Activated T-cell treated with anti-CD3 and anti-CD28 coated beads, Interleukin-2, amount 50 U/mL, for 24 hours (primary cell): Measurements from ENCODE around the gene NRP1.
"Not testable (repeated sequence)": the region's sequence is repeated elsewhere in the genome, so short reads cannot be mapped to it uniquely, and the experiment has no call there.

Experiments used
- DNase-seq: peaks from one replicate; pipeline ENCODE4 v3.0.0-alpha.2; 2020
- H3K27ac Mint-ChIP-seq: 2 replicates; pipeline ENCODE4 v1.8.0; 2020; ENCODE audit warnings: mild to moderate bottlenecking, mixed read lengths
- H3K27me3 Mint-ChIP-seq: 2 replicates; pipeline ENCODE4 v1.8.0; 2020; ENCODE audit warnings: mixed read lengths
- H3K36me3 Mint-ChIP-seq: 2 replicates; pipeline ENCODE4 v1.8.0; 2020; ENCODE audit warnings: low read depth, mixed read lengths
- H3K4me1 Mint-ChIP-seq: 2 replicates; pipeline ENCODE4 v1.8.0; 2020; ENCODE audit warnings: low read depth, mixed read lengths
- H3K4me3 Mint-ChIP-seq: 2 replicates; pipeline ENCODE4 v1.8.0; 2020; ENCODE audit warnings: mild to moderate bottlenecking, moderate library complexity, mixed read lengths
- H3K9me3 Mint-ChIP-seq: 2 replicates; pipeline ENCODE4 v1.8.0; 2020; ENCODE audit warnings: mixed read lengths

Gene NRP1

GRCh38 chr10:33145451-33146188 is 188.8 kb downstream of the NRP1 start:
- H3K36me3 Mint-ChIP-seq: no peaks in the 10 kb centered on the region

GRCh38 chr10:33143160-33143728 is 191.2 kb downstream of the NRP1 start:
- H3K9me3 Mint-ChIP-seq: peaks cover 6% of the 10 kb centered on the region
- H3K36me3 Mint-ChIP-seq: no peaks in the 10 kb centered on the region
- peaks cover 65% of the 10 kb centered on the region for H3K4me1 Mint-ChIP-seq
- DNase-seq: peak; percentile 68
- no peaks in the 10 kb centered on the region for H3K27me3 Mint-ChIP-seq
- H3K27ac Mint-ChIP-seq: peak overlapping the region; percentile 86
- H3K4me3 Mint-ChIP-seq: peak overlapping the region; percentile 36

More at GRCh38 chr10:33145451-33146188, 188.8 kb downstream of the NRP1 start:
- no peak overlapping the region for H3K27ac Mint-ChIP-seq
- DNase-seq: no peak
- H3K9me3 Mint-ChIP-seq: peaks cover 9% of the 10 kb centered on the region
- peaks cover 54% of the 10 kb centered on the region for H3K4me1 Mint-ChIP-seq
- no peak overlapping the region for H3K4me3 Mint-ChIP-seq
- no peaks in the 10 kb centered on the region for H3K27me3 Mint-ChIP-seq

- peaks cover 75% of the 10 kb centered on the region for H3K4me1 Mint-ChIP-seq
- H3K27me3 Mint-ChIP-seq: no peaks in the 10 kb centered on the region
- no peak for DNase-seq
- H3K36me3 Mint-ChIP-seq: no peaks in the 10 kb centered on the region
- H3K27ac Mint-ChIP-seq: peak overlapping the region; percentile 86
- no peaks in the 10 kb centered on the region for H3K9me3 Mint-ChIP-seq
- no peak overlapping the region for H3K4me3 Mint-ChIP-seq
Observed at GRCh38 chr10:33142295-33142694, 192.2 kb downstream of the NRP1 start.

GRCh38 chr10:33141251-33141650 is 193.2 kb downstream of the NRP1 start:
- no peaks in the 10 kb centered on the region for H3K36me3 Mint-ChIP-seq

GRCh38 chr10:33139181-33139646 is 195.3 kb downstream of the NRP1 start:
- Mint-ChIP-seq H3K27me3 (no peaks in the 10 kb centered on the region), H3K36me3 (no peaks in the 10 kb centered on the region), H3K4me3 (peak overlapping the region; percentile 12), H3K27ac (peak overlapping the region; percentile 69), H3K9me3 (peaks cover 6% of the 10 kb centered on the region), H3K4me1 (peaks cover 90% of the 10 kb centered on the region)
- peak; percentile 65 for DNase-seq

More at GRCh38 chr10:33141251-33141650, 193.2 kb downstream of the NRP1 start:
- Mint-ChIP-seq H3K4me3 (no peak overlapping the region), H3K9me3 (no peaks in the 10 kb centered on the region), H3K4me1 (peaks cover 84% of the 10 kb centered on the region), H3K27me3 (no peaks in the 10 kb centered on the region), H3K27ac (no peak overlapping the region)
- no peak for DNase-seq

- Mint-ChIP-seq H3K4me3 (peak overlapping the region; percentile 12), H3K27ac (peak overlapping the region; percentile 69), H3K4me1 (peaks cover 92% of the 10 kb centered on the region)
- not testable (repeated sequence) for H3K9me3 Mint-ChIP-seq, DNase-seq, H3K27me3 Mint-ChIP-seq, H3K36me3 Mint-ChIP-seq
Observed at GRCh38 chr10:33138686-33139085, 195.8 kb downstream of the NRP1 start.

GRCh38 chr10:33137356-33138005 is 197.0 kb downstream of the NRP1 start:
- no peak for DNase-seq
- Mint-ChIP-seq H3K36me3 (peaks cover 1% of the 10 kb centered on the region), H3K9me3 (peaks cover 6% of the 10 kb centered on the region), H3K4me1 (peaks cover 92% of the 10 kb centered on the region), H3K27ac (peak overlapping the region; percentile 93), H3K4me3 (peak overlapping the region; percentile 5), H3K27me3 (no peaks in the 10 kb centered on the region)

- peak overlapping the region; percentile 93 for H3K27ac Mint-ChIP-seq
- no peaks in the 10 kb centered on the region for H3K27me3 Mint-ChIP-seq
- no peak for DNase-seq
- peaks cover 92% of the 10 kb centered on the region for H3K4me1 Mint-ChIP-seq
- H3K9me3 Mint-ChIP-seq: peaks cover 6% of the 10 kb centered on the region
- peaks cover 1% of the 10 kb centered on the region for H3K36me3 Mint-ChIP-seq
- peak overlapping the region; percentile 27 for H3K4me3 Mint-ChIP-seq
Observed at GRCh38 chr10:33136781-33137180, 197.7 kb downstream of the NRP1 start.

GRCh38 chr10:33136271-33136670 is 198.2 kb downstream of the NRP1 start:
- H3K27me3 Mint-ChIP-seq: no peaks in the 10 kb centered on the region
- peak overlapping the region; percentile 27 for H3K4me3 Mint-ChIP-seq
- H3K36me3 Mint-ChIP-seq: peaks cover 1% of the 10 kb centered on the region
- peak overlapping the region; percentile 93 for H3K27ac Mint-ChIP-seq
- H3K9me3 Mint-ChIP-seq: peaks cover 6% of the 10 kb centered on the region
- no peak for DNase-seq
- H3K4me1 Mint-ChIP-seq: peaks cover 94% of the 10 kb centered on the region

GRCh38 chr10:33134011-33134751 is 200.3 kb downstream of the NRP1 start:
- H3K9me3 Mint-ChIP-seq: peaks cover 6% of the 10 kb centered on the region
- H3K36me3 Mint-ChIP-seq: peaks cover 1% of the 10 kb centered on the region
- DNase-seq: peak; percentile 78
- peak overlapping the region; percentile 53 for H3K4me3 Mint-ChIP-seq
- peak overlapping the region; percentile 96 for H3K27ac Mint-ChIP-seq
- no peaks in the 10 kb centered on the region for H3K27me3 Mint-ChIP-seq
- H3K4me1 Mint-ChIP-seq: peaks cover 91% of the 10 kb centered on the region

- H3K36me3 Mint-ChIP-seq: peaks cover 1% of the 10 kb centered on the region
- H3K4me1 Mint-ChIP-seq: peaks cover 91% of the 10 kb centered on the region
- no peaks in the 10 kb centered on the region for H3K27me3 Mint-ChIP-seq
- peaks cover 6% of the 10 kb centered on the region for H3K9me3 Mint-ChIP-seq
- H3K27ac Mint-ChIP-seq: peak overlapping the region; percentile 96
- DNase-seq: no peak
- H3K4me3 Mint-ChIP-seq: peak overlapping the region; percentile 53
Observed at GRCh38 chr10:33133557-33133956, 200.9 kb downstream of the NRP1 start.

GRCh38 chr10:33132626-33133025 is 201.8 kb downstream of the NRP1 start:
- peaks cover 86% of the 10 kb centered on the region for H3K4me1 Mint-ChIP-seq
- H3K27me3 Mint-ChIP-seq: no peaks in the 10 kb centered on the region
- H3K36me3 Mint-ChIP-seq: peaks cover 1% of the 10 kb centered on the region
- H3K27ac Mint-ChIP-seq: peak overlapping the region; percentile 96
- peaks cover 6% of the 10 kb centered on the region for H3K9me3 Mint-ChIP-seq
- DNase-seq: no peak
- no peak overlapping the region for H3K4me3 Mint-ChIP-seq

- H3K4me1 Mint-ChIP-seq: peaks cover 87% of the 10 kb centered on the region
- H3K27me3 Mint-ChIP-seq: no peaks in the 10 kb centered on the region
- H3K27ac Mint-ChIP-seq: no peak overlapping the region
- no peak for DNase-seq
- H3K9me3 Mint-ChIP-seq: peaks cover 10% of the 10 kb centered on the region
- peaks cover 5% of the 10 kb centered on the region for H3K36me3 Mint-ChIP-seq
- no peak overlapping the region for H3K4me3 Mint-ChIP-seq
Observed at GRCh38 chr10:33129996-33130386, 204.5 kb downstream of the NRP1 start.
